ENCODE measurements around the gene KHDRBS1. TPM values are rescaled to one million over a fixed set of nuclear protein-coding genes. Genes with fewer than 3 reads are reported as not detected.

KHDRBS1 gene
- total RNA-seq, 6 donors from 2014 or later, result 52.4 to 101 (median 91.9) TPM

DNA sequence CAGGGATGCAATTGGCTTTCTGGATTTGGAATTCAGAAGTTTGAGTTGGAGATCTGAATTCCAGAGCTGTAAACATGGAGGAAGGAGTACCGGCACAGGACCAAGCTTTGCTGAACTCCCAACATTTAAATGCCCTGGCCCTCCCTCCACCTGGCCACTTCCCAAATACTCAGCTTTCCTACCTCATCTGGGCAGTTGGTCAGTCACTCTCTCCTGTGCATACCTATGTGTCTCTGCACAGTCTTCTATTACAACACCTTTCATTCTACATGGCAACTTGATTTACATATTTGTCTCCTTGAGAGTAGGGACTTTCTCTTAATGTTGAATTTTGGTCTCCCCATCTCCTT is 6.1 kb upstream of the KHDRBS1 start:
- ATAC-seq (ENCODE audit: low FRiP score in 2 of 2) (no peak), DNase-seq (no peak)
- no peaks in the 10 kb centered on the region for H3K27me3 ChIP-seq
- H3K36me3 ChIP-seq, result no peaks in the 10 kb centered on the region
- no peaks in the 10 kb centered on the region for H3K9me3 ChIP-seq
- TF ChIP-seq POLR2AphosphoS5 (IDR thresholded peaks at IDR 0.05), result no peak
- TF ChIP-seq EP300 (IDR thresholded peaks at IDR 0.05), result no peak
- no peak for TF ChIP-seq POLR2A (IDR thresholded peaks at IDR 0.05)
- TF ChIP-seq, protein P1, sequence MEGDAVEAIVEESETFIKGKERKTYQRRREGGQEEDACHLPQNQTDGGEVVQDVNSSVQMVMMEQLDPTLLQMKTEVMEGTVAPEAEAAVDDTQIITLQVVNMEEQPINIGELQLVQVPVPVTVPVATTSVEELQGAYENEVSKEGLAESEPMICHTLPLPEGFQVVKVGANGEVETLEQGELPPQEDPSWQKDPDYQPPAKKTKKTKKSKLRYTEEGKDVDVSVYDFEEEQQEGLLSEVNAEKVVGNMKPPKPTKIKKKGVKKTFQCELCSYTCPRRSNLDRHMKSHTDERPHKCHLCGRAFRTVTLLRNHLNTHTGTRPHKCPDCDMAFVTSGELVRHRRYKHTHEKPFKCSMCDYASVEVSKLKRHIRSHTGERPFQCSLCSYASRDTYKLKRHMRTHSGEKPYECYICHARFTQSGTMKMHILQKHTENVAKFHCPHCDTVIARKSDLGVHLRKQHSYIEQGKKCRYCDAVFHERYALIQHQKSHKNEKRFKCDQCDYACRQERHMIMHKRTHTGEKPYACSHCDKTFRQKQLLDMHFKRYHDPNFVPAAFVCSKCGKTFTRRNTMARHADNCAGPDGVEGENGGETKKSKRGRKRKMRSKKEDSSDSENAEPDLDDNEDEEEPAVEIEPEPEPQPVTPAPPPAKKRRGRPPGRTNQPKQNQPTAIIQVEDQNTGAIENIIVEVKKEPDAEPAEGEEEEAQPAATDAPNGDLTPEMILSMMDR (IDR thresholded peaks at IDR 0.05), result no peak
- H3K4me1 ChIP-seq, result peaks cover 0 to 5% (median 0%) of the 10 kb centered on the region in 4 donors
- H3K27ac ChIP-seq, result no peak overlapping the region
- WGBS, 2 donors, result 83% methylated on average over 1 of the region's 1 CpG
- no peak overlapping the region for H3K4me3 ChIP-seq

DNA sequence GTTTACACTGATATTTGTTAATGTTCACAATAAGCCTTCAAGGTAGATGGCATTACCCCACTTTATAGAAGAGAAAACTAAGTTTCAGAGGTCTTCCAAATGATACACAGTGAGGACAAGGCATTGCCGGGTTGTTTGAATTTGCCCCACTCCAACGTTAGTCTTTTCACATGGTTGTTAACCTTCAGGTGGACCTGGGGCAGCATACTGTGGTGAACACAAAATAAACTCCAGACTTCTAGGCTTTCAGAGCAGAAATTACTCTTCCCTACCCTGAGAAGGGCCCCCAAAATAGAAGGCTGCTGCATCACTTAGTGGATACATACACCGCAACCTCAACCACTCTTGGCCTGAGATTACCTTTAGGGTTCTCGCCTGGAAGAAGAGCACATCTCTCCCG is 3.4 kb upstream of the KHDRBS1 start:
- no peak overlapping the region for H3K27ac ChIP-seq
- DNase-seq (no peak), ATAC-seq (ENCODE audit: low FRiP score in 2 of 2) (no peak)
- TF ChIP-seq POLR2A (IDR thresholded peaks at IDR 0.05), result no peak
- TF ChIP-seq, protein P1 (IDR thresholded peaks at IDR 0.05), result no peak
- no peak for TF ChIP-seq POLR2AphosphoS5 (IDR thresholded peaks at IDR 0.05)
- no peak for TF ChIP-seq EP300 (IDR thresholded peaks at IDR 0.05)
- no peak overlapping the region for H3K4me3 ChIP-seq
- no peaks in the 10 kb centered on the region for H3K36me3 ChIP-seq
- peaks cover 2 to 10% (median 4%) of the 10 kb centered on the region in 4 donors for H3K4me1 ChIP-seq
- H3K27me3 ChIP-seq, result no peaks in the 10 kb centered on the region
- 84 to 86% methylated on average over 5 of the region's 5 CpGs for WGBS, 2 donors
- no peaks in the 10 kb centered on the region for H3K9me3 ChIP-seq

DNA sequence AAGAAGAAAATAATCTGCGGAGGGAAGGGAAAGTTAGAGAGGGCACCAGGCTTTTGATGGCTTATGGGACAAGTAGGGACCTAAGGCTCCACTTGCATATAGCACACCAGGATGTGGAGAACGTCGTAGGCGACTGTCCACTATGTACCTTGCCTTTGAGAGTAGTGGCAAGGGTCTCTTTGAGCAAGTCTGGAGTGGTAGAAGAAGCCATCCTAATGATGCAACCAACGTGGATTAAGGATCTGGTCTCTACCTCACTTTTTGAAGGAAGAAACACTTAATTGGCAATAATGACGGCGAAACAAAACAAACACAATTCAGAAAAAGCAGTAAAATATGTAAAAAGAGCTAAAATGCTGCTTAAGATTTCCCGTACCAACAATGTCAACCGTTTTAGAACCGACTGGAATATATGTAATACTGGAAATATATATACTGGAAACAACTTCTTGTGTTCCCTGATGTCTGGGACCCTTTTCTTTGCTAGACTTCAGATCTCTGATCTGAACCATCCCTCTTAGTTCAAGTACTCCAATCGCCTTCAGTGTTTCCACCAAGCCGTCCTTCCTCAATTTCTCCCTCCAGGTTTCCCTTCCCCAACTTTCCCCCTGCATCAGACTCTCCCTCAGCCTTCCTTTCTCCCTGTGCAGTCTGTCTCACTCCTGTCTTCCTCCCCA is 821 bp upstream of the KHDRBS1 start:
- ATAC-seq (ENCODE audit: low FRiP score in 2 of 2) (no peak), DNase-seq (no peak)
- Histone ChIP-seq H3K27ac (peak overlapping the region; percentile 98 to 100 (median 99)), H3K4me3 (peak overlapping the region; percentile 2 to 100 (median 90)), H3K4me1 (peaks cover 19 to 32% (median 21%) of the 10 kb centered on the region in 4 donors), H3K36me3 (peaks cover 0 to 2% (median 0%) of the 10 kb centered on the region in 4 donors), H3K27me3 (no peaks in the 10 kb centered on the region), H3K9me3 (no peaks in the 10 kb centered on the region)
- 54 to 57% methylated on average over 12 of the region's 12 CpGs for WGBS, 2 donors
- TF ChIP-seq EP300 (IDR thresholded peaks at IDR 0.05), result no peak
- TF ChIP-seq POLR2A (IDR thresholded peaks at IDR 0.05), result no peak
- TF ChIP-seq, protein P1 (IDR thresholded peaks at IDR 0.05), result no peak
- TF ChIP-seq POLR2AphosphoS5 (IDR thresholded peaks at IDR 0.05), result no peak

DNA sequence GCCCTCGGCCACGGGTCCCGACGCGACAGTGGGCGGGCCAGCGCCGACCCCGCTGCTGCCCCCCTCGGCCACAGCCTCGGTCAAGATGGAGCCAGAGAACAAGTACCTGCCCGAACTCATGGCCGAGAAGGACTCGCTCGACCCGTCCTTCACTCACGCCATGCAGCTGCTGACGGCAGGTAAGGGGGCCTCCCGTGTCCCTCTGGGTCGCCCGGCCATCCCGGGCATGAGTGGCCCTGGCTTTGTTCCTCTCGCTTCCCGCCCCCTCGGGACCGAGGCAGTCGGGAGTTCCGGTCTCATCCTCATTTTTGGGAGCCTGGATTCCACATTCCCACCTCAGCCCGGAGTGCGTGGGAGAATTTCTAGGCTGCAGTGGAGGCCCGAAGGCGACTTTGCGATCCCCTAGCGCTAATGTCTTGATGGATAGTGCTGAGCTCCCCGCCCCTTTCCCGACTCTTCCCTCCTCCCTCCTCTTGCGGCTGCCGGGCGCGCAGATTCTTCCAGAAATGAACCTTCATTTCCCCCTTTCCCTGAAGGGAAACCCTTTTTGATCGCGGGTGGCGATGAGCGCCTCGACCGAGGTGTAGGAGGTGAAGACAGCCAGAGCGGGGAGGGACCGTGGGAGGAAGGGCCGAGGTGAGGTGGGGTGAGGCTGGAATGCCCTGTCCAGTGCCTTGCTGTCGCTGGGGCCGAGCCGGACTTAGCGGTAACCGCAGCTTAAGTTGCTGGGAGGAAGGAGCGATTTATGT is 705 bp downstream of the KHDRBS1 start:
- H3K27ac ChIP-seq, result peak overlapping the region; percentile 98 to 100 (median 99)
- H3K9me3 ChIP-seq, result no peaks in the 10 kb centered on the region
- H3K4me1 ChIP-seq, result peaks cover 27 to 47% (median 29%) of the 10 kb centered on the region in 4 donors
- peaks cover 0 to 2% (median 0%) of the 10 kb centered on the region in 4 donors for H3K36me3 ChIP-seq
- peak overlapping the region; percentile 71 to 100 (median 90) for H3K4me3 ChIP-seq
- ATAC-seq (ENCODE audit: low FRiP score in 2 of 2), result peak; percentile 57 to 68
- 0 to 1% methylated on average over 24 to 44 of the region's 55 CpGs for WGBS, 2 donors
- no peaks in the 10 kb centered on the region for H3K27me3 ChIP-seq
- no peak for TF ChIP-seq EP300 (IDR thresholded peaks at IDR 0.05)
- TF ChIP-seq, protein P1 (IDR thresholded peaks at IDR 0.05), result no peak
- TF ChIP-seq POLR2AphosphoS5 (IDR thresholded peaks at IDR 0.05), result peak in 1 of 2 donors; percentile 25
- TF ChIP-seq POLR2A (IDR thresholded peaks at IDR 0.05), result no peak
- DNase-seq, result peak; percentile 59 to 64
